Cerebellar cortex (tissue), 1 donor: Measurements from ENCODE around the gene PEDS1.
"Not testable (repeated sequence)": the region's sequence is repeated elsewhere in the genome, so short reads cannot be mapped to it uniquely, and the experiment has no call there.

Experiments used
- DNase-seq: peaks from one replicate; pipeline ENCODE4 v3.0.0-alpha.2; 2015; ENCODE audit warnings: low spot score

PEDS1 gene

GRCh38 chr20:50135157-50135556, 18.4 kb downstream of the PEDS1 start:
- DNase-seq: not testable (repeated sequence)

GRCh38 chr20:50133474-50134217, 19.9 kb downstream of the PEDS1 start:
- DNase-seq: no peak

GRCh38 chr20:50133041-50133440, 20.5 kb downstream of the PEDS1 start:
- no peak for DNase-seq

GRCh38 chr20:50130995-50131394, 22.5 kb downstream of the PEDS1 start:
- DNase-seq: no peak

- no peak for DNase-seq
Observed at GRCh38 chr20:50130356-50130723, 23.2 kb downstream of the PEDS1 start.

- no peak for DNase-seq
Observed at GRCh38 chr20:50129662-50130355, 23.7 kb downstream of the PEDS1 start.

GRCh38 chr20:50128520-50128905, 25.0 kb downstream of the PEDS1 start:
- no peak for DNase-seq

GRCh38 chr20:50127587-50128519, 25.7 kb downstream of the PEDS1 start:
- DNase-seq: no peak

GRCh38 chr20:50126662-50127061, 26.9 kb downstream of the PEDS1 start:
- DNase-seq: no peak

GRCh38 chr20:50125279-50125678, 28.2 kb downstream of the PEDS1 start:
- DNase-seq: no peak

- DNase-seq: no peak
Observed at GRCh38 chr20:50124496-50124895, 29.0 kb downstream of the PEDS1 start.

GRCh38 chr20:50123418-50123817, 30.1 kb downstream of the PEDS1 start:
- DNase-seq: no peak

GRCh38 chr20:50122763-50123162, 30.8 kb downstream of the PEDS1 start:
- no peak for DNase-seq

GRCh38 chr20:50121858-50122271, 31.7 kb downstream of the PEDS1 start:
- peak; percentile 54 for DNase-seq

GRCh38 chr20:50120935-50121693, 32.4 kb downstream of the PEDS1 start:
- peak; percentile 70 for DNase-seq

GRCh38 chr20:50118203-50118602, 35.3 kb downstream of the PEDS1 start:
- no peak for DNase-seq

- DNase-seq: no peak
Observed at GRCh38 chr20:50116368-50116999, 37.0 kb downstream of the PEDS1 start.

GRCh38 chr20:50115591-50116367, 37.7 kb downstream of the PEDS1 start:
- DNase-seq: peak; percentile 98

- no peak for DNase-seq
Observed at GRCh38 chr20:50115041-50115512, 38.4 kb downstream of the PEDS1 start.
